C4-2B (cell line): ENCODE measurements around the gene TIMP1.

Experiments used
- H3K27ac ChIP-seq: fragments of 450-650 bp; 2 replicates; pipeline ENCODE4 v1.5.1; 2017
- CTCF ChIP-seq: fragments of 450-650 bp; conservative IDR thresholded peaks from 2 replicates; pipeline ENCODE4 v1.5.1; 2017; ENCODE audit warnings: mild to moderate bottlenecking
- ZFX ChIP-seq: fragments of 450-650 bp; IDR thresholded peaks from 2 replicates; pipeline ENCODE4 v1.6.1; 2017

Gene TIMP1

GRCh38 chrX:47608130-47608810, 26.0 kb downstream of the TIMP1 start:
- TF ChIP-seq ZFX (no peak), CTCF (no peak)
- no peak overlapping the region for H3K27ac ChIP-seq

- no peak overlapping the region for H3K27ac ChIP-seq
- TF ChIP-seq CTCF (no peak), ZFX (no peak)
These were observed 28.3 kb downstream of the TIMP1 start for GRCh38 chrX:47610511-47610910.

GRCh38 chrX:47611489-47611888, 29.3 kb downstream of the TIMP1 start:
- TF ChIP-seq CTCF, result no peak
- no peak for TF ChIP-seq ZFX
- H3K27ac ChIP-seq, result no peak overlapping the region

- H3K27ac ChIP-seq, result no peak overlapping the region
- no peak for TF ChIP-seq ZFX
- no peak for TF ChIP-seq CTCF
These were observed 29.7 kb downstream of the TIMP1 start for GRCh38 chrX:47611926-47612325.

GRCh38 chrX:47612418-47612817, 30.2 kb downstream of the TIMP1 start:
- TF ChIP-seq CTCF (no peak), ZFX (no peak)
- no peak overlapping the region for H3K27ac ChIP-seq

GRCh38 chrX:47613082-47613481, 30.8 kb downstream of the TIMP1 start:
- H3K27ac ChIP-seq, result no peak overlapping the region
- TF ChIP-seq CTCF (no peak), ZFX (no peak)

- H3K27ac ChIP-seq, result no peak overlapping the region
- no peak for TF ChIP-seq CTCF
- no peak for TF ChIP-seq ZFX
These were observed 32.4 kb downstream of the TIMP1 start for GRCh38 chrX:47614618-47615017.
